Stimulated activated CD4-positive, alpha-beta T cell treated with anti-CD3 and anti-CD28 coated beads, Interleukin-1b, Interleukin-23, amount 100 ng/mL, for 1 hour (primary cell): ENCODE measurements around the gene C6orf15.

ENCODE experiments used
- DNase-seq, 2 donors: peaks; one replicate each; pipeline ENCODE4 v3.0.0-alpha.2; 2020; ENCODE audit warnings: low read depth in 2 of 2

C6orf15 gene

GRCh38 chr6:31107052-31107451 lies 5.3 kb downstream of the C6orf15 start:
- no peak for DNase-seq

GRCh38 chr6:31103136-31103535 lies 9.2 kb downstream of the C6orf15 start:
- DNase-seq = no peak

- DNase-seq = no peak
Observed at GRCh38 chr6:31098449-31098938, 13.9 kb downstream of the C6orf15 start.

GRCh38 chr6:31096656-31097055 lies 15.7 kb downstream of the C6orf15 start:
- DNase-seq = no peak

- DNase-seq = no peak
Observed at GRCh38 chr6:31096215-31096614, 16.2 kb downstream of the C6orf15 start.

- DNase-seq = no peak
Observed at GRCh38 chr6:31094389-31094881, 17.9 kb downstream of the C6orf15 start.

- no peak for DNase-seq
Observed at GRCh38 chr6:31092769-31093505, 19.4 kb downstream of the C6orf15 start.

- no peak for DNase-seq
Observed at GRCh38 chr6:31092238-31092637, 20.1 kb downstream of the C6orf15 start.

GRCh38 chr6:31091680-31092079 lies 20.7 kb downstream of the C6orf15 start:
- DNase-seq = no peak

- no peak for DNase-seq
Observed at GRCh38 chr6:31090973-31091364, 21.4 kb downstream of the C6orf15 start.

GRCh38 chr6:31090275-31090972 lies 22.0 kb downstream of the C6orf15 start:
- DNase-seq = no peak

GRCh38 chr6:31087494-31088089 lies 24.8 kb downstream of the C6orf15 start:
- peak; percentile 81 to 86 for DNase-seq

GRCh38 chr6:31086788-31087440 lies 25.5 kb downstream of the C6orf15 start:
- no peak for DNase-seq

GRCh38 chr6:31083742-31084354 lies 28.5 kb downstream of the C6orf15 start:
- DNase-seq = no peak

- no peak for DNase-seq
Observed at GRCh38 chr6:31081872-31082271, 30.5 kb downstream of the C6orf15 start.

GRCh38 chr6:31079656-31080261 lies 32.6 kb downstream of the C6orf15 start:
- peak; percentile 15 to 42 for DNase-seq

- no peak for DNase-seq
Observed at GRCh38 chr6:31076611-31077010, 35.8 kb downstream of the C6orf15 start.

- DNase-seq = no peak
Observed at GRCh38 chr6:31075528-31075927, 36.8 kb downstream of the C6orf15 start.

- no peak for DNase-seq
Observed at GRCh38 chr6:31074401-31074800, 38.0 kb downstream of the C6orf15 start.

GRCh38 chr6:31070711-31071197 lies 41.6 kb downstream of the C6orf15 start:
- DNase-seq = no peak
